ENCODE results near the gene PRPF8. TPM values are rescaled to one million over a fixed set of nuclear protein-coding genes. Genes with fewer than 3 reads are reported as not detected.

The PRPF8 gene
- total RNA-seq, 2 donors from 2014 or later = 298 to 375 TPM

- no peaks in the 10 kb centered on the region for H3K27me3 ChIP-seq (ENCODE audit: control insufficient read depth, insufficient read depth, low read length, poor library complexity, severe bottlenecking)
- Mint-ChIP-seq H3K4me3 (peak overlapping the region; percentile 84), H3K27me3 (ENCODE audit: insufficient read depth) (no peaks in the 10 kb centered on the region), H3K27ac (peak overlapping the region; percentile 99), H3K36me3 (ENCODE audit: low read depth) (peaks cover 2% of the 10 kb centered on the region), H3K9me3 (no peaks in the 10 kb centered on the region), H3K4me1 (peaks cover 16% of the 10 kb centered on the region)
- no peak for TF ChIP-seq CTCF (conservative IDR thresholded peaks at IDR 0.05)
- 89 to 92% methylated on average over 15 to 19 of the region's 19 CpGs for WGBS, 2 experiments (ENCODE audit: insufficient coverage in 1 of 2, insufficient read length in 1 of 2)
- peaks cover 5% of the 10 kb centered on the region for H3K36me3 ChIP-seq (ENCODE audit: control insufficient read depth, insufficient read depth, low read length)
- peaks cover 10% of the 10 kb centered on the region for H3K4me1 ChIP-seq (ENCODE audit: control insufficient read depth, insufficient read depth, low read length)
- H3K27ac ChIP-seq (ENCODE audit: low read depth, low read length) = no peak overlapping the region
- H3K9ac ChIP-seq (ENCODE audit: extremely low read depth, low read length, poor library complexity, severe bottlenecking) = no peak overlapping the region
- no peaks in the 10 kb centered on the region for H3K9me3 ChIP-seq (ENCODE audit: control insufficient read depth, low read length)
- peak; percentile 43 for DNase-seq
- H3K4me3 ChIP-seq (ENCODE audit: low read length) = no peak overlapping the region
Measured at GRCh38 chr17:1718362-1719165, 33.9 kb upstream of the PRPF8 start.

GRCh38 chr17:1716912-1717695 is 32.4 kb upstream of the PRPF8 start:
- Mint-ChIP-seq H3K9me3 (no peaks in the 10 kb centered on the region), H3K4me3 (peak overlapping the region; percentile 84)

More at GRCh38 chr17:1716912-1717695, 32.4 kb upstream of the PRPF8 start:
- Histone ChIP-seq H3K27ac (ENCODE audit: low read depth, low read length) (peak overlapping the region; percentile 98), H3K4me1 (ENCODE audit: control insufficient read depth, insufficient read depth, low read length) (peaks cover 15% of the 10 kb centered on the region), H3K27me3 (ENCODE audit: control insufficient read depth, insufficient read depth, low read length, poor library complexity, severe bottlenecking) (no peaks in the 10 kb centered on the region), H3K9me3 (ENCODE audit: control insufficient read depth, low read length) (no peaks in the 10 kb centered on the region), H3K9ac (ENCODE audit: extremely low read depth, low read length, poor library complexity, severe bottlenecking) (peak overlapping the region; percentile 98), H3K4me3 (ENCODE audit: low read length) (peak overlapping the region; percentile 93), H3K36me3 (ENCODE audit: control insufficient read depth, insufficient read depth, low read length) (peaks cover 20% of the 10 kb centered on the region)
- TF ChIP-seq CTCF (conservative IDR thresholded peaks at IDR 0.05) = no peak
- DNase-seq = peak; percentile 100
- Mint-ChIP-seq H3K27ac (peak overlapping the region; percentile 99), H3K36me3 (ENCODE audit: low read depth) (peaks cover 10% of the 10 kb centered on the region), H3K27me3 (ENCODE audit: insufficient read depth) (no peaks in the 10 kb centered on the region), H3K4me1 (peaks cover 17% of the 10 kb centered on the region)
- 0% methylated on average over 2 to 13 of the region's 13 CpGs for WGBS, 2 experiments (ENCODE audit: insufficient coverage in 1 of 2, insufficient read length in 1 of 2)

Measured in endodermal cell (in vitro differentiated cells).